HG03066 (cell line): ENCODE measurements around the gene MAP4K5.

Experiments used
- ATAC-seq: cut with Tn5 transposase; IDR thresholded peaks from one replicate; pipeline ENCODE4 v1.9.1; 2021; ENCODE audit warnings: low read depth; ENCODE audit not compliant: unreplicated experiment

MAP4K5 gene

DNA sequence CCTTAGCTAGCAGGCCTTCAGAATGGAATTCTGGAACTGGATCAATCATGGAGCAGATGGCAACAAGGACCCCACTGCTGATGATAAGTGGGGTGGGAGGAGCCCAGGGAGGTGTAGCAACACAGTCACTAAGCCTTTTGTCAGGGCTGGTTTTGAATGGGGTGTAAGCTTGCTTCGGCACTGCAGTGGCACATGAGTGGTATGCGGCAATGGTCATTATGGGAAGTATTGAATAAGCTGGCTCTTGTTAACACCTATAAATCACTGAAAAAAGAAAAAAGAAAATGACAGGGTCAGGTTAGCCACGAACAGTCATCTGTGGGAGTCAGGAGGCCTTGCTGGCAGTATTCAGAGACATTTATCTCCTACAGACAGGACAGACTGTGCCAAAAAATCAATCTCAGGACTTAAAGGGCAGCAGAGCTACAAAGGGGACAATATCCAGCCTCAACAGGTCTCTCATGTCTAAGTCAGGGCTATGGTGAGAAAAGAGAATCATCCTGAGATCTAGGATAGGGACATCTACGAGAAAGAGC lies 154.8 kb downstream of the MAP4K5 start:
- no peak for ATAC-seq

DNA sequence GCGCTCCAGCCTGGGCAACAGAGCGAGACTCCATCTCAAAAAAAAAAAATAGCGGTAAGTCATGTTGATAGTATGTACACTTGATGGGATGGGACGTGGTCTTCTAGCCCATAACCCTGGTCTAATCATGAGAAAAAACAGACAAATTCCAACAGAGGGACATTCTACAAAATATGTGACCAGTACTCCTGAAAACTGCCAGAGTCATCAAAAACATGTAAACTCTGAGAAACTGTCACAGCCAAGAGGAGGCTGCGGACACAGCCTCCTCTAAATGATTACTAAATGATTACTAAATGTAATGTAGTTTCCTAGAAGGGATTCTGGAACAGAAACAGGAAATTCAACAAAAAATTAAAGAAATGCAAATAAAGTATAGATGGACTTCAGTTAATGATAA lies 156.6 kb downstream of the MAP4K5 start:
- ATAC-seq = no peak

DNA sequence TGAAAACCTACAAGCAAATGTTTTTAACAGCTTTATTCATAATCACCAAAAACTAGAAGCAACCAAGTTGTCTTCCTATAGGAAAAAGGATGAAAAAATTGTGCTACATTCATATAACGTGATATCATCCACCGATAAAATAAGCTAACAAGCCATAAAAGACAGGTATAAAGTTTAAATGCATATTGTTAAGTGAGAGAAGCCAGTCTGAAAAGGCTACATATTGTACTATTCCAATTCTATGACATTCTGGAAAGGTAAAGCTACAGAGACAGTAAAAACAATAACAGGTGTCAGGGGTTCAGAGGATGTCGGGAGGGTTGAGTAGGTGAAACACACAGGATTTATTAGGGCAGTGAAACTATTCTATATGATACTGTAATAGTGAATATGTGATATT lies 158.4 kb downstream of the MAP4K5 start:
- no peak for ATAC-seq

DNA sequence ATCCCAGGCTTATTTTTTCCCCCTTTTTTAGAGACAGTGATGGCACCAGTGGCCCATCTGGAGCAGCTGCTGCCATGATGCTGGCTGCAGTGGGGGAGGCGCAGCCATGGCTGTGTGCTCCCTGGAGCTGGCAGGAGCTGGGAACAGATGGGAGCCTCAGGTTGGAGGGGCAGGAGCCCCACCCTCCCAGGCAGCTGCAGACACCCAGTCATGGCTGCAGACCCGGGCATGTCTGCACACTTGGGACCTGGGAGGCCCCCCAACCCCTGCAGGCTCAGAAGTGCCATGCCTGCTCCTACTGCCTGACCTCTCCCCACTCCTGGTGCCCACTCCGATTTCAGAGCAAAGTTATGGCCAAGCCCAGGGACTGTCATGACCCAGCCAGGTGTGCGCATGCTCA lies 160.8 kb downstream of the MAP4K5 start:
- ATAC-seq = no peak
